GM19328 (cell line): Measurements from ENCODE around the gene CYP1A2.
"Not testable (repeated sequence)": the region's sequence is repeated elsewhere in the genome, so short reads cannot be mapped to it uniquely, and the experiment has no call there.

Source experiments
- ATAC-seq: cut with Tn5 transposase; IDR thresholded peaks from one replicate; pipeline ENCODE4 v1.9.1; 2021; ENCODE audit warnings: mild to moderate bottlenecking, moderate library complexity; ENCODE audit not compliant: unreplicated experiment

Gene CYP1A2

GRCh38 chr15:74776821-74777768, 28.4 kb downstream of the CYP1A2 start:
- no peak for ATAC-seq

GRCh38 chr15:74777769-74778598, 29.3 kb downstream of the CYP1A2 start:
- no peak for ATAC-seq

- ATAC-seq: no peak
Measured at GRCh38 chr15:74778599-74778970, 29.9 kb downstream of the CYP1A2 start.

- ATAC-seq: no peak
Measured at GRCh38 chr15:74779162-74779648, 30.6 kb downstream of the CYP1A2 start.

GRCh38 chr15:74780523-74781430, 32.1 kb downstream of the CYP1A2 start:
- ATAC-seq: no peak

- peak; percentile 54 for ATAC-seq
Measured at GRCh38 chr15:74781431-74782258, 33.0 kb downstream of the CYP1A2 start, which contains the start of gene CSK. TSS of gene CSK (plus strand) at chr15:74782080. CDS start at chr15:74798298, 16,218 bp downstream.

GRCh38 chr15:74782259-74783071, 33.8 kb downstream of the CYP1A2 start:
- peak; percentile 11 for ATAC-seq

- ATAC-seq: no peak
Measured at GRCh38 chr15:74783072-74783807, 34.6 kb downstream of the CYP1A2 start.

- ATAC-seq: no peak
Measured at GRCh38 chr15:74783808-74784175, 35.1 kb downstream of the CYP1A2 start.

GRCh38 chr15:74784426-74785193, 36.0 kb downstream of the CYP1A2 start:
- no peak for ATAC-seq

GRCh38 chr15:74785194-74786032, 36.8 kb downstream of the CYP1A2 start:
- no peak for ATAC-seq

GRCh38 chr15:74786081-74786480, 37.4 kb downstream of the CYP1A2 start:
- ATAC-seq: not testable (repeated sequence)

- ATAC-seq: no peak
Measured at GRCh38 chr15:74786551-74787165, 38.0 kb downstream of the CYP1A2 start.

- ATAC-seq: peak; percentile 41
Measured at GRCh38 chr15:74787251-74788041, 38.8 kb downstream of the CYP1A2 start.

- ATAC-seq: no peak
Measured at GRCh38 chr15:74788042-74788682, 39.5 kb downstream of the CYP1A2 start.
